ENCODE measurements around the gene REPS2. TPM values are rescaled to one million over a fixed set of nuclear protein-coding genes. Genes with fewer than 3 reads are reported as not detected.
A peak's percentile ranks its signal among the peaks of the same experiment; 100 is the strongest.

REPS2 gene
- total and polyA plus RNA-seq, 2 donors, result 1.7 to 3.6 TPM

DNA sequence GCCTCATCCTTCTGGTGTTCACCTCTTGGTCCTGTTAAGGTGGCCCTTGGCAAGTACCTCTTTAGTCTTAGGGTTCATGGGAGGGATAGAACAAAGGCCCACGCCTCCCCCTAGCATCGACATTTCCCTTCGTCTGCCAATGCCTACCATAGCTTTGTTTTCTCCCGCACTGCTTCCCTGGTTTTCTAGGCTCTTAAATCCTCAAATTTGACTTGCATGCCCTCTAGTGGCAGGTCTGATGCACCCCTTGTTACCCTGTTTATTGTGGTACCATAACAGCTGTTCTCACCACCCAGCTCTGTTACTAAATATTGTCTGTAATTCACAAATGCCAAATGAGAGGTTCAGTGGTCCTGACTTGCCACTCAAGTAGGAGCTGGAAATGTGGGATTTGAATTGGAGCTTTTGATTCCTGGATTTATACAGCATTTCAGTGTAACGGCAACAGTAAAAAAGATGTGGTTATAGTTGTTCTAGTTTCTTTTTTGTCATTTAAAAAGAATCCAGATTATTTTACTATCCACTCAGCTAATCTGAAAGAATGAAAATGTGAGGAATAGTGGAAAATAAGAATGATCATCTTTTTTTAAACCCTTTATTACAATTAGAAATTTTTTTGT lies 100.1 kb downstream of the REPS2 start:
- no peaks in the 10 kb centered on the region for H3K9me3 ChIP-seq (ENCODE audit: control insufficient read depth in 2 of 2, insufficient read depth in 1 of 2, low read length in 1 of 2)
- no peaks in the 10 kb centered on the region for H3K27me3 ChIP-seq (ENCODE audit: control insufficient read depth in 2 of 2, insufficient read depth in 1 of 2, low read length in 1 of 2)
- H3K27ac ChIP-seq (ENCODE audit: low read depth in 1 of 2, low read length in 1 of 2), result no peak overlapping the region
- H3K36me3 ChIP-seq (ENCODE audit: control insufficient read depth in 2 of 2, insufficient read depth in 2 of 2, low read length in 1 of 2), result no peaks in the 10 kb centered on the region
- peak in 8 of 9 donors; percentile 11 to 66 (median 24) for DNase-seq (ENCODE audit: low read depth in 6 of 9, low spot score in 9 of 9)
- 28% methylated on average over 5 of the region's 5 CpGs for whole genome bisulfite sequencing
- no peak overlapping the region for H3K4me3 ChIP-seq (ENCODE audit: low read length in 2 of 2)
- H3K4me1 ChIP-seq (ENCODE audit: control insufficient read depth in 2 of 2, insufficient read depth in 2 of 2, low read length in 2 of 2), result no peaks in the 10 kb centered on the region

DNA sequence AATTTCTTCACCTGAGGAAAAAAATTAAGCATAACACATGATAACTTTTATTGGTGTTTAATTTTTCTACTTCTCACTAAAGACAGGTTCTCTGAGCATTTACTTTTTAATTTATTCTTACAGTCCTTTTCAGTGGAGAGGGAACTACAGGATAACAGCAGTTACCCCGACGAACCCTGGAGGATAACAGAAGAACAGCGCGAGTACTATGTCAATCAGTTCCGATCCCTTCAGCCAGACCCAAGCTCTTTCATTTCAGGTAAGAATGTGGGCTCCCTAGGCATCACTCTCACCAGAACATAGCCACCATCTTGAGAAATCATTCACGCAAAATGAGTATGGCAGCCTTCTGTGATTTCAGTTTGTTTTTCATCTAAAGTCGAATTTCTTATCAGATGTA lies 100.8 kb downstream of the REPS2 start:
- Histone ChIP-seq H3K36me3 (ENCODE audit: control insufficient read depth in 2 of 2, insufficient read depth in 2 of 2, low read length in 1 of 2) (no peaks in the 10 kb centered on the region), H3K27me3 (ENCODE audit: control insufficient read depth in 2 of 2, insufficient read depth in 1 of 2, low read length in 1 of 2) (no peaks in the 10 kb centered on the region), H3K4me3 (ENCODE audit: low read length in 2 of 2) (no peak overlapping the region), H3K9me3 (ENCODE audit: control insufficient read depth in 2 of 2, insufficient read depth in 1 of 2, low read length in 1 of 2) (no peaks in the 10 kb centered on the region), H3K4me1 (ENCODE audit: control insufficient read depth in 2 of 2, insufficient read depth in 2 of 2, low read length in 2 of 2) (no peaks in the 10 kb centered on the region), H3K27ac (ENCODE audit: low read depth in 1 of 2, low read length in 1 of 2) (no peak overlapping the region)
- WGBS, result 94% methylated on average over 7 of the region's 7 CpGs
- DNase-seq (ENCODE audit: low read depth in 6 of 9, low spot score in 9 of 9), result no peak

DNA sequence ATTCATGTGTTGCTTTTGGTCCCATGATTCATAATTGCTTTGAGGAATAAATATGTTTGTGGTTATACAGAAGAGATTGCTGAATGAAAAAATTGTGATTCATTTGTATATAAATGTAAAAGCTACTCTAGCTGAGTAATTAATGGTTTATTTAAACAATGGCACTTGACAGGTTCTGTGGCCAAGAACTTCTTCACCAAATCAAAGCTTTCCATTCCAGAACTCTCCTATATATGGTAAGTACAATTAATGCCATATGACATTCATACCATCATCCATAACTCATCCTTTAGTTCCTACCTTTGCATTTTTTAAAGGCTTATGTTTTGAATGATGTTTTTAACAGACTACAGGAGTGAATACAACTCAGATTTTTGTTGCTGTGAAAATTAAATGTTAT lies 105.8 kb downstream of the REPS2 start:
- H3K36me3 ChIP-seq (ENCODE audit: control insufficient read depth in 2 of 2, insufficient read depth in 2 of 2, low read length in 1 of 2), result no peaks in the 10 kb centered on the region
- H3K4me1 ChIP-seq (ENCODE audit: control insufficient read depth in 2 of 2, insufficient read depth in 2 of 2, low read length in 2 of 2), result no peaks in the 10 kb centered on the region
- H3K9me3 ChIP-seq (ENCODE audit: control insufficient read depth in 2 of 2, insufficient read depth in 1 of 2, low read length in 1 of 2), result no peaks in the 10 kb centered on the region
- no peaks in the 10 kb centered on the region for H3K27me3 ChIP-seq (ENCODE audit: control insufficient read depth in 2 of 2, insufficient read depth in 1 of 2, low read length in 1 of 2)
- DNase-seq (ENCODE audit: low read depth in 6 of 9, low spot score in 9 of 9), result no peak
- no peak overlapping the region for H3K27ac ChIP-seq (ENCODE audit: low read depth in 1 of 2, low read length in 1 of 2)
- no peak overlapping the region for H3K4me3 ChIP-seq (ENCODE audit: low read length in 2 of 2)

DNA sequence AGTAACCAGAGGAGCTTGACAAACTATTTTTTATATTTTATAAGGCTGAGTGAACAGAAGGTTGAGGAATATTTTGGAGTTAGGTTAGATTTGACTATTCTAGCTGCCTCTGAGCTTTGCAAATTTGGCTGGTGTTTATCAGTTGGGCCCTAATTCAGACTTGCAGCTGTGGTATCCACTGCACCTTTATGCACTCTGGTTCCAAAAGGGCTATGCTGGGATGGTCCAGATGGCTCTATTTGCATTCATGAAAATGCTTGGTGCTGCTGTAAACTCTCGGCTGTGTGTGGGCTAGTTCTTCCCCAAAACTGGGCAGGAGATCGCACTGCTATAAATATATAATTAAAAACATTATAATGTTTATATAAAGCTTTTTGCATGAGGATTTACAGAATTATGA lies 106.3 kb downstream of the REPS2 start:
- no peak for DNase-seq (ENCODE audit: low read depth in 6 of 9, low spot score in 9 of 9)
- Histone ChIP-seq H3K4me3 (ENCODE audit: low read length in 2 of 2) (no peak overlapping the region), H3K27ac (ENCODE audit: low read depth in 1 of 2, low read length in 1 of 2) (no peak overlapping the region), H3K4me1 (ENCODE audit: control insufficient read depth in 2 of 2, insufficient read depth in 2 of 2, low read length in 2 of 2) (no peaks in the 10 kb centered on the region), H3K9me3 (ENCODE audit: control insufficient read depth in 2 of 2, insufficient read depth in 1 of 2, low read length in 1 of 2) (no peaks in the 10 kb centered on the region), H3K27me3 (ENCODE audit: control insufficient read depth in 2 of 2, insufficient read depth in 1 of 2, low read length in 1 of 2) (no peaks in the 10 kb centered on the region), H3K36me3 (ENCODE audit: control insufficient read depth in 2 of 2, insufficient read depth in 2 of 2, low read length in 1 of 2) (no peaks in the 10 kb centered on the region)
- 96% methylated on average over 2 of the region's 2 CpGs for WGBS

DNA sequence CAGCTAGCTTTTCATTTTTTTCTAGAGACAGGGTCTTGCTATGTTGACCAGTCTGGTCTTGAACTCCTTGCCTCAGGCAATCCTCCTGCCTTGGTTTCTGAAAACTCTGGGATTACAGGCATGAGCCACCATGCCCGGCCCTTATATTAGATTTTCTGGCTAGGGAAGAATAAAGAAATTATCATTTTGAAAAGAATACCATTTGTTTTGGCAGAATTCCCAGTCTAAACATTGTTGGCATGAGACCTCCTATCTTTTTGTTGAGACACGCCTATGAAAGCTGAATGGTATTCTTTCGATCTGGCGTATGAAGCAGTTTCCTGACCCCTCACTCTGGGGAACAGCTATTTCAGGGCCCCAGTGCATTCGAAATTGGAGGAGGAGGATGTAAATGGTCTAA lies 107.0 kb downstream of the REPS2 start:
- WGBS, result 92% methylated on average over 5 of the region's 5 CpGs
- no peaks in the 10 kb centered on the region for H3K4me1 ChIP-seq (ENCODE audit: control insufficient read depth in 2 of 2, insufficient read depth in 2 of 2, low read length in 2 of 2)
- DNase-seq (ENCODE audit: low read depth in 6 of 9, low spot score in 9 of 9), result no peak
- H3K27ac ChIP-seq (ENCODE audit: low read depth in 1 of 2, low read length in 1 of 2), result no peak overlapping the region
- H3K27me3 ChIP-seq (ENCODE audit: control insufficient read depth in 2 of 2, insufficient read depth in 1 of 2, low read length in 1 of 2), result no peaks in the 10 kb centered on the region
- no peak overlapping the region for H3K4me3 ChIP-seq (ENCODE audit: low read length in 2 of 2)
- H3K36me3 ChIP-seq (ENCODE audit: control insufficient read depth in 2 of 2, insufficient read depth in 2 of 2, low read length in 1 of 2), result no peaks in the 10 kb centered on the region
- no peaks in the 10 kb centered on the region for H3K9me3 ChIP-seq (ENCODE audit: control insufficient read depth in 2 of 2, insufficient read depth in 1 of 2, low read length in 1 of 2)

DNA sequence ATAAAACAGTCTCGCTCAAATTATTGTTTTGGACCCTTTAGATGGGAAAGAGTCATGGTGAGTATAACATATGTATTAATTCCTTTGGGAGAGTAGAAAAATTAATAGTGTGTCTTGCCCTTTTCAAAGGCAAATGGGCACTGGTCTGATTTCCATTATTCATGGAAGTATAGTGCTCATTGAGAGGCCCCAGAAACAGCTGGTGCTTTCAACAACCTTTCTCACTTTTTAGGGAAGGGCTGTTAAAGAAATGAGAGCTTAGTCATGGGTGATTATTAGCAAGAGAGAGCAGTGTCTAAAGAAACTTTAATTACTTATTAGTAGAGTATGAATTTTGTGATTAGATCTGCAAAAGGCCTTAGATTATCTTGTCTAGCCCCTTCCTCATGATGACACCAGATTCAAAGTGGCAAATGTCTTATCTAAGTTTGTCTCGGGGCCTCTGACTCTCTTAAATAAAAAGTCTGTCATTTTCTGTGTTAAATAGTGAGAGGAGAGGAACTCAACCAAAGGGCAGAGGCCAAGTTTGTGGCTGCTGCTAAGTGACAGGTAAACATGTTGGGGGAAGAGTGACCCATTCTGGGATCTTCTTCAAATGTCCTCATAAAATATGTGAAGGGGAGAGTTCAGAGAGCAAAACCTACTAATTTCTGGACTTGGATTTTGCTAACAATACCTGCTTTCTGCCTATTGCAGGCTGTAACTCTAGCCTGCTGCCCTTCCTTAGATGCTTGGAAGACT lies 110.6 kb downstream of the REPS2 start:
- Histone ChIP-seq H3K4me3 (ENCODE audit: low read length in 2 of 2) (no peak overlapping the region), H3K9me3 (ENCODE audit: control insufficient read depth in 2 of 2, insufficient read depth in 1 of 2, low read length in 1 of 2) (no peaks in the 10 kb centered on the region), H3K36me3 (ENCODE audit: control insufficient read depth in 2 of 2, insufficient read depth in 2 of 2, low read length in 1 of 2) (no peaks in the 10 kb centered on the region), H3K27me3 (ENCODE audit: control insufficient read depth in 2 of 2, insufficient read depth in 1 of 2, low read length in 1 of 2) (no peaks in the 10 kb centered on the region), H3K27ac (ENCODE audit: low read depth in 1 of 2, low read length in 1 of 2) (no peak overlapping the region), H3K4me1 (ENCODE audit: control insufficient read depth in 2 of 2, insufficient read depth in 2 of 2, low read length in 2 of 2) (no peaks in the 10 kb centered on the region)
- WGBS, result 95% methylated on average over 2 of the region's 2 CpGs
- DNase-seq (ENCODE audit: low read depth in 6 of 9, low spot score in 9 of 9), result no peak

DNA sequence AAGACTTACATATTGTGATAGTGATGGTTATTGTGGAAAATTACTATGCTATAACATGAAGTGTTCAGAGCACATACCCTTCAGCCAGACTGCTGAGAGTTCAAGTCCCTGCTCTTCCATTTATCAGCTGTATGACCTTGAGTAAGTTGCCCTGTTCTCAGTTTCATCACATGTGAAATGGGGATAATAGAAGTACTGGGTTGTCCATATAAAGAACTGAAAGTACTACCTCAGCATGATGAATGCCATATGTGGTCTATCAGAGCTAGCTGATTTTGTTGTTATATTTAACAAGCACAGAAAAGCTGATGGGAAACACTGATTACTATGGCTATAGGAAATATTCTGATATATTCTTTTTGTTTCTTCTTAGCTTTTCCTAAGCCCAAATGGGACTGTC lies 115.6 kb downstream of the REPS2 start:
- Histone ChIP-seq H3K4me3 (ENCODE audit: low read length in 2 of 2) (no peak overlapping the region), H3K9me3 (ENCODE audit: control insufficient read depth in 2 of 2, insufficient read depth in 1 of 2, low read length in 1 of 2) (no peaks in the 10 kb centered on the region)

DNA sequence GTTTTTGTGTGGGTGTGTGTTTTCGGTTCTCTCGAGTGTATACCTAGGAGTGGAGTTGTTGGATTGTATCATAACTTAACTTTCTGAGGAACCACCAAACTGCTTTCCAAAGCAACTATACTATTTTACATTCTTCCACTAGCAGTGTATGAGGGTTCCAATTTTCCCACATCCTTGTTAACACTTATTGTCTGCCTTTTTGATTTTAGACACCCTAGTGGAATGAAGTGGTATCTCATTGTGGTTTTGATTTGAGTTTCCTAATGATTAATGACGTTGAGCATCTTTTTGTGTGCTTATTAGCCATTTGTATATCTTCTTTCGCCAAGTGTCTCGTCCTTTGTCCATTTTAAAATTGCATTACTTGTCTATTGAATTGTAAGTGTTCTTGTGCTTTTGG lies 118.6 kb downstream of the REPS2 start:
- 97% methylated on average over 5 of the region's 5 CpGs for WGBS
- Histone ChIP-seq H3K9me3 (ENCODE audit: control insufficient read depth in 2 of 2, insufficient read depth in 1 of 2, low read length in 1 of 2) (no peaks in the 10 kb centered on the region), H3K27me3 (ENCODE audit: control insufficient read depth in 2 of 2, insufficient read depth in 1 of 2, low read length in 1 of 2) (no peaks in the 10 kb centered on the region), H3K4me1 (ENCODE audit: control insufficient read depth in 2 of 2, insufficient read depth in 2 of 2, low read length in 2 of 2) (no peaks in the 10 kb centered on the region), H3K4me3 (ENCODE audit: low read length in 2 of 2) (no peak overlapping the region), H3K36me3 (ENCODE audit: control insufficient read depth in 2 of 2, insufficient read depth in 2 of 2, low read length in 1 of 2) (no peaks in the 10 kb centered on the region), H3K27ac (ENCODE audit: low read depth in 1 of 2, low read length in 1 of 2) (no peak overlapping the region)
- DNase-seq (ENCODE audit: low read depth in 6 of 9, low spot score in 9 of 9), result no peak

More for the DNA sequence above, 115.6 kb downstream of the REPS2 start:
- DNase-seq (ENCODE audit: low read depth in 6 of 9, low spot score in 9 of 9), result no peak
- Histone ChIP-seq H3K36me3 (ENCODE audit: control insufficient read depth in 2 of 2, insufficient read depth in 2 of 2, low read length in 1 of 2) (no peaks in the 10 kb centered on the region), H3K27me3 (ENCODE audit: control insufficient read depth in 2 of 2, insufficient read depth in 1 of 2, low read length in 1 of 2) (no peaks in the 10 kb centered on the region), H3K27ac (ENCODE audit: low read depth in 1 of 2, low read length in 1 of 2) (no peak overlapping the region), H3K4me1 (ENCODE audit: control insufficient read depth in 2 of 2, insufficient read depth in 2 of 2, low read length in 2 of 2) (no peaks in the 10 kb centered on the region)

DNA sequence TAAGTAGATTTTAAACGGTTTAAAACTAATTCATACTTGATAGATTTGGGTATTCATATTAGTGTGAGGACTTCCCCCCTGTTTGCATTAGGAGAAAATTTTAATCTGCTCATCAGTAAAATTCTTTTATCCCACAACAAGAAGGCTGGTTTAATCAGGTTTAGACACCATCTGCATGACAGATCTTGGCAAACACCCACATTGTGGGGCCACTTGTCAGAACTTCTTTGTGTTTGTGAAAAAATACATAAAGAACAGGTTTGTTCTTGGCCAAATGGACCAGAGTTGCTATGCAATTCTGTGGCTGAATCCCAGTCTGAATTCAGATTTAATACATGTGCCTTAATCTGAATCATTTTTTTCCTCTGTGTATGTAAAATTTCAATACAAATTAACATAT lies 121.1 kb downstream of the REPS2 start:
- no peak for DNase-seq (ENCODE audit: low read depth in 6 of 9, low spot score in 9 of 9)
- WGBS, result 84% methylated on average over 1 of the region's 1 CpG
- no peaks in the 10 kb centered on the region for H3K36me3 ChIP-seq (ENCODE audit: control insufficient read depth in 2 of 2, insufficient read depth in 2 of 2, low read length in 1 of 2)

More for the DNA sequence above, 121.1 kb downstream of the REPS2 start:
- no peak overlapping the region for H3K4me3 ChIP-seq (ENCODE audit: low read length in 2 of 2)
- H3K4me1 ChIP-seq (ENCODE audit: control insufficient read depth in 2 of 2, insufficient read depth in 2 of 2, low read length in 2 of 2), result no peaks in the 10 kb centered on the region
- no peaks in the 10 kb centered on the region for H3K9me3 ChIP-seq (ENCODE audit: control insufficient read depth in 2 of 2, insufficient read depth in 1 of 2, low read length in 1 of 2)
- no peak overlapping the region for H3K27ac ChIP-seq (ENCODE audit: low read depth in 1 of 2, low read length in 1 of 2)
- no peaks in the 10 kb centered on the region for H3K27me3 ChIP-seq (ENCODE audit: control insufficient read depth in 2 of 2, insufficient read depth in 1 of 2, low read length in 1 of 2)
